ENCODE measurements around the gene TMEM119. TPM values are rescaled to one million over a fixed set of nuclear protein-coding genes. Genes with fewer than 3 reads are reported as not detected.

TMEM119 gene
- total and polyA plus RNA-seq, 9 of the 15 experiments (the other 6 are each of a cell fraction or from before 2014, with no cell fraction given): 0.18 TPM; not detected in 8

DNA sequence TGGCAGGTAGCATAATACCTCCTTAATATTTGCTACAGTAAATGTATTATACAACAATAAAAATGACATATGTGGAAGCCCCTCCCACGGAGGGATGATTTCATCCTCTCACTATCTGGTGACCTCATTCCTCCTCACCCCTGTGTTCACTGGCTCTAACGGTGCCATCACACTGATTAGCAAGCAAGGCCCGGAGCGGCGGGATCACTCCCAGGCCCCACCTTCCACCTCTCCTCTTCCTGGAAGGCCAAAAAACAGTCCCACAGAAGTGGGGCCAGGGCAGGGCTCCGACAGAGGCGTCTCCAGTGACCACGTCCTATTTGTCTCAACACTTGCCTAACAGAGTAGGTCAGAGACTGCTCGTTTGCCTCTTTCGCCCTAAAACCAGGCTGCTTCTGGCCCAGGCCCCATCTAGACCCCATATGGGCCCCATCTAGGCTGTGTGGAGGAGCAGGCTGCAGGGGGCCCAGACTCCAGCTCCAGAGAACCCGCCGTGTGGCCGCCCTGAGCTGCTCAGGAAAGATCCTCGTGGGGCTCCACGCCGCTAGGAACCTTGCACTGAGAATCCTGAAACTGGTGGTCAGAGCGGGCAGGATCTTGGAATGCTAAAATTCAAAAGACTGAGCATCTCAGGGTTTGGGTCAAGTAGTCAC, 32.1 kb upstream of the TMEM119 start (continued):
- peak; percentile 82; the same call in 1 of the 2 replicates for TF ChIP-seq CUX1 (CRISPR knock-in tag; IDR thresholded peaks at IDR 0.05)
- TF ChIP-seq ZNF134 (CRISPR knock-in tag; conservative IDR thresholded peaks at IDR 0.05): peak; percentile 43; the same call in 1 of the 2 replicates
- 0 out of 2 replicates have a peak, but pooled peaks have one; percentile 57 for TF ChIP-seq ZNF644 (tag; IDR thresholded peaks at IDR 0.05; ENCODE audit: low read depth)
- no peak for TF ChIP-seq KDM2B (CRISPR knock-in tag; IDR thresholded peaks at IDR 0.05)
- peak; percentile 76; the same call in 1 of the 2 replicates for TF ChIP-seq ELF1 (tag; IDR thresholded peaks at IDR 0.05)
- TF ChIP-seq, protein P1, sequence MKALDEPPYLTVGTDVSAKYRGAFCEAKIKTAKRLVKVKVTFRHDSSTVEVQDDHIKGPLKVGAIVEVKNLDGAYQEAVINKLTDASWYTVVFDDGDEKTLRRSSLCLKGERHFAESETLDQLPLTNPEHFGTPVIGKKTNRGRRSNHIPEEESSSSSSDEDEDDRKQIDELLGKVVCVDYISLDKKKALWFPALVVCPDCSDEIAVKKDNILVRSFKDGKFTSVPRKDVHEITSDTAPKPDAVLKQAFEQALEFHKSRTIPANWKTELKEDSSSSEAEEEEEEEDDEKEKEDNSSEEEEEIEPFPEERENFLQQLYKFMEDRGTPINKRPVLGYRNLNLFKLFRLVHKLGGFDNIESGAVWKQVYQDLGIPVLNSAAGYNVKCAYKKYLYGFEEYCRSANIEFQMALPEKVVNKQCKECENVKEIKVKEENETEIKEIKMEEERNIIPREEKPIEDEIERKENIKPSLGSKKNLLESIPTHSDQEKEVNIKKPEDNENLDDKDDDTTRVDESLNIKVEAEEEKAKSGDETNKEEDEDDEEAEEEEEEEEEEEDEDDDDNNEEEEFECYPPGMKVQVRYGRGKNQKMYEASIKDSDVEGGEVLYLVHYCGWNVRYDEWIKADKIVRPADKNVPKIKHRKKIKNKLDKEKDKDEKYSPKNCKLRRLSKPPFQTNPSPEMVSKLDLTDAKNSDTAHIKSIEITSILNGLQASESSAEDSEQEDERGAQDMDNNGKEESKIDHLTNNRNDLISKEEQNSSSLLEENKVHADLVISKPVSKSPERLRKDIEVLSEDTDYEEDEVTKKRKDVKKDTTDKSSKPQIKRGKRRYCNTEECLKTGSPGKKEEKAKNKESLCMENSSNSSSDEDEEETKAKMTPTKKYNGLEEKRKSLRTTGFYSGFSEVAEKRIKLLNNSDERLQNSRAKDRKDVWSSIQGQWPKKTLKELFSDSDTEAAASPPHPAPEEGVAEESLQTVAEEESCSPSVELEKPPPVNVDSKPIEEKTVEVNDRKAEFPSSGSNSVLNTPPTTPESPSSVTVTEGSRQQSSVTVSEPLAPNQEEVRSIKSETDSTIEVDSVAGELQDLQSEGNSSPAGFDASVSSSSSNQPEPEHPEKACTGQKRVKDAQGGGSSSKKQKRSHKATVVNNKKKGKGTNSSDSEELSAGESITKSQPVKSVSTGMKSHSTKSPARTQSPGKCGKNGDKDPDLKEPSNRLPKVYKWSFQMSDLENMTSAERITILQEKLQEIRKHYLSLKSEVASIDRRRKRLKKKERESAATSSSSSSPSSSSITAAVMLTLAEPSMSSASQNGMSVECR (CRISPR knock-in tag; IDR thresholded peaks at IDR 0.05): peak; percentile 12; the same call in 1 of the 2 replicates
- TF ChIP-seq CREB1 (IDR thresholded peaks at IDR 0.05): peak; percentile 93
- peak; percentile 66; the same call in 1 of the 2 replicates for TF ChIP-seq CREB1 (CRISPR knock-in tag; IDR thresholded peaks at IDR 0.05)
- TF ChIP-seq ZNF830 (CRISPR knock-in tag; IDR thresholded peaks at IDR 0.05): peak; percentile 62; the same call in 1 of the 2 replicates
- TF ChIP-seq TBP (optimal IDR thresholded peaks at IDR 0.05; ENCODE audit: low read depth, low read length): peak; percentile 87
- TF ChIP-seq TBL1XR1 (IDR thresholded peaks at IDR 0.05; ENCODE audit: low read length in 2 of 2): peak; percentile 24 to 89; a peak in 2 of 4 replicates
- TF ChIP-seq NELFE (IDR thresholded peaks at IDR 0.05; ENCODE audit: insufficient read depth, insufficient read length): no peak
- TF ChIP-seq PBX2 (CRISPR knock-in tag; IDR thresholded peaks at IDR 0.05; ENCODE audit: low read depth): no peak
- no peak for TF ChIP-seq PBX2 (tag; conservative IDR thresholded peaks at IDR 0.05; ENCODE audit: low read depth)
